ENCODE results near the gene C19orf67. TPM values are rescaled to one million over a fixed set of nuclear protein-coding genes. Genes with fewer than 3 reads are reported as not detected.

Gene C19orf67
- total and polyA plus RNA-seq, 8 donors = 0.16 to 0.21 (median 0.19) TPM; not detected in 5

DNA sequence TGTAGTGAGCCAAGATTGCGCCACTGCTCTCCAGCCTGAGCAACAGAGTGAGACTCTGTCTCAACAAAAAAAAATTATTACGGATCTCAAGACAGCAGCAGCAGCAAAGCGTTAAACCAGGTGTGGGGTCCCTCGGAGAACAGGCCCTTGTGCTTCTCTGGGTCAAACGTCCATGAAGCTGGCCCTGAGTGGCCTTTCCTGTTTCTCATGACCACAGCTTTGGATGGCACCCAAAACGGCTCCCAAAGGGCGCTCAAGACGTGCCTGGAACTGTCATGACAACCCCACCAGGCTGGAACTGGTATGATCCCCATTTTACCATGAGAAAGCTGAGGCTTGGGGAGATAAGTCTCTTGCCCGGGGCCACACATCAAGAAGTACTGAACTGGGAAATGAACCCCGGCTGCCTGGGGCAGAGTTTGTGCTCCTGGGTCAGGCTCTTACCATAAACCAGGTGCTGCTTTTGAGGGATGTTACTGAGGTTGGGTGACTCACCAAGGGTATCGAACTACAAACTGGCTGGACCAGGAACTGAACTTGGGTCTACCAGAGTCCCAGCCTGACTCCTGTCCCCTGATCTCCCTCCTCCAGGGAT, 16.6 kb upstream of the C19orf67 start:
- H3K4me1 ChIP-seq = no peaks in the 10 kb centered on the region
- DNase-seq (no peak), ATAC-seq (no peak)
- H3K9me3 ChIP-seq = no peaks in the 10 kb centered on the region
- TF ChIP-seq, protein P1, sequence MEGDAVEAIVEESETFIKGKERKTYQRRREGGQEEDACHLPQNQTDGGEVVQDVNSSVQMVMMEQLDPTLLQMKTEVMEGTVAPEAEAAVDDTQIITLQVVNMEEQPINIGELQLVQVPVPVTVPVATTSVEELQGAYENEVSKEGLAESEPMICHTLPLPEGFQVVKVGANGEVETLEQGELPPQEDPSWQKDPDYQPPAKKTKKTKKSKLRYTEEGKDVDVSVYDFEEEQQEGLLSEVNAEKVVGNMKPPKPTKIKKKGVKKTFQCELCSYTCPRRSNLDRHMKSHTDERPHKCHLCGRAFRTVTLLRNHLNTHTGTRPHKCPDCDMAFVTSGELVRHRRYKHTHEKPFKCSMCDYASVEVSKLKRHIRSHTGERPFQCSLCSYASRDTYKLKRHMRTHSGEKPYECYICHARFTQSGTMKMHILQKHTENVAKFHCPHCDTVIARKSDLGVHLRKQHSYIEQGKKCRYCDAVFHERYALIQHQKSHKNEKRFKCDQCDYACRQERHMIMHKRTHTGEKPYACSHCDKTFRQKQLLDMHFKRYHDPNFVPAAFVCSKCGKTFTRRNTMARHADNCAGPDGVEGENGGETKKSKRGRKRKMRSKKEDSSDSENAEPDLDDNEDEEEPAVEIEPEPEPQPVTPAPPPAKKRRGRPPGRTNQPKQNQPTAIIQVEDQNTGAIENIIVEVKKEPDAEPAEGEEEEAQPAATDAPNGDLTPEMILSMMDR (IDR thresholded peaks at IDR 0.05) = no peak
- H3K27ac ChIP-seq = no peak overlapping the region
- peaks cover 0 to 100% of the 10 kb centered on the region in 2 donors for H3K36me3 ChIP-seq
- H3K27me3 ChIP-seq = no peaks in the 10 kb centered on the region
- intact Hi-C loops (cut with DNase I) = no loop called here
- no peak overlapping the region for H3K4me3 ChIP-seq

DNA sequence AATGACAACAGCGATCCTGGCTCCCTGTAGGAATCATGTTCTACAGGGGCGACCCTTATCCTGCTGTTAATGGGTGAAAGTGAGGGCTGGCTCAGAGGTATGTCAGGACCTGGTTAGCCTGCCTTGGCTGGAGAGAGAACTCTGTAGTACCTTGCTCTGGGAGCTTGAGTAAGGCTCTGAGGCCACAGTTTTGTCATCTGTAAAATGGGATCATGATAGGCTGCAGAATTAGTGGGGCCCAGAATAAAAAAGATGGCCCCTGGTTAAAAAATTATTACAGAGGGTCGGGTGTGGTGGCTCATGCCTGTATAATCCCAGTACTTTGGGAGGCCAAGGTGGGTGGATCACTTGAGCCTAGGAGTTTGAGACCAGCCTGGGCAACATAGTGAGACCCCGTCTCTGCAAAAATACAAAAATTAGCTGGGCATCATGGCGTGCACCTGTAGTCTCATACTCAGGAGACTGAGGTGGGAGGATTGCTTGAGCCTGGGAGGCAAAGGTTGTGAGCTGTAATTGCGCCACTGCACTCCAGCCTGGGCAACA, 15.5 kb upstream of the C19orf67 start:
- Histone ChIP-seq H3K27me3 (no peaks in the 10 kb centered on the region), H3K27ac (no peak overlapping the region), H3K9me3 (no peaks in the 10 kb centered on the region), H3K4me3 (no peak overlapping the region), H3K36me3 (peaks cover 0 to 100% of the 10 kb centered on the region in 2 donors), H3K4me1 (no peaks in the 10 kb centered on the region)
- ATAC-seq (no peak), DNase-seq (no peak)
- TF ChIP-seq, protein P1 (IDR thresholded peaks at IDR 0.05) = no peak
- intact Hi-C loops (cut with DNase I) = no loop called here

DNA sequence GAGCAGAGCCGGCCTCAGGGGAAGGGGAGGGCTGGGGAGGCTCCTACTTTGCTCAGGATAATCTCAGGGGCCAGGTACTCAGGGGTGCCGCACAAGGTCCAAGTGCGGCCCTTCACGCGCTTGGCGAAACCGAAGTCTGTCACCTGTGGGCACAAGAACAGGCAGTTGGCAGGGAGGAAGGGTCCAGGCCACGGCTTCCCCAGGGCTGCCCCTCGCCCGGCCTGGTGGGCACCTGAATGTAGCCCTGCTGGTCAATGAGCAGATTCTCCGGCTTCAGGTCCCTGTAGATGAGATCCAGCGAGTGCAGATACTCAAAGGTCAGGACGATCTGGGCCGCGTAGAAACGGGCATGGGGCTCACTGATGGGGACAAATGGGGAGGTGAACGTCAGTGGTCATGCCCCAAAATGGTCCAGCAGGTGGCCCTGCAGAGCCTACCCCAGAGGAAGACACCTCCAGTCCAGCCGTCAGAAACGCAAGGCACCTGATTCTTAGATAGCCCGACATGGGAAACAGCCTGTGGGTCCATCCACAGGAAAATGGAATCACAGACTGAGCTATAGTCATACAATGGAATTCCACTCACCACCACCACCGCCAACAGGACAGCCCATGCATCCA, 12.1 kb upstream of the C19orf67 start:
- DNase-seq (no peak), ATAC-seq (no peak)
- H3K4me3 ChIP-seq = no peak overlapping the region
- H3K4me1 ChIP-seq = no peaks in the 10 kb centered on the region
- no peaks in the 10 kb centered on the region for H3K27me3 ChIP-seq
- TF ChIP-seq, protein P1 (IDR thresholded peaks at IDR 0.05) = no peak
- peaks cover 0 to 76% of the 10 kb centered on the region in 2 donors for H3K36me3 ChIP-seq
- intact Hi-C loops (cut with DNase I) = no loop called here
- no peak overlapping the region for H3K27ac ChIP-seq
- peaks cover 0 to 11% of the 10 kb centered on the region in 2 donors for H3K9me3 ChIP-seq

DNA sequence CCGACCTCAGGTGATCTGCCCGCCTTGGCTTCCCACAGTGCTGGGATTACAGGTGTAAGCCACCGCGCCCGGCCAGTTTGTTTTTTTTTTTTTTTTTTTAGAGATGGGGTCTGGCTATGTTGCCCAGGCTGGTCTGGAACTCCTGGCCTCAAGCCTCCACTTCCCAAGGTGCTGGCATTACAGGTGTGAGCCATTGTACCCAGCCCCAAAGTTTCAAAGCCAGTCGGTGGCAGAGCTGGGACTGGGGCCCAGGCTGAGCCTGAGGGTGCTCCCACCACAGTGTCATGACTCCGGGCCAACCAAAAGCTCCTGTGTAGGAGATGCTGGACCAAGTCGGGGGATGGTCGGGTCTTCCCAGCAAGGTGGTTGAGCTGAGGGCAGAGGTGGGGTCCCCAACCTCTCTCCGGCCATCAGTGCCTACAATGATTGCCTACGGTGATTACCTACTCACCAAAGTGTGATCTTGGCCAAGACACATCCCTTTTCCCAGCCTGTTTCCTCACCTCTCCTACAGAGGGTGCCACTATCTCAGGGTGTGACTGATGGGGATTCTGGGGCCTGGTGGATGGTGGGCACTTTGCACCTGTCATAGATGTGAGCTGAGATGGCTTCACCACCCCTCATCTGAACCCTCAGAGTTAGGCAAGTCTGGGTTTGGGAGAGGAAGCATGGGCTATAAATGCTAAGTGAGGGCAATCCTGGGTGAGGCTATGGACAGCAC, 10.8 kb upstream of the C19orf67 start:
- DNase-seq = no peak
- H3K36me3 ChIP-seq = peaks cover 0 to 64% of the 10 kb centered on the region in 2 donors
- H3K27me3 ChIP-seq = no peaks in the 10 kb centered on the region
- H3K9me3 ChIP-seq = peaks cover 0 to 11% of the 10 kb centered on the region in 2 donors
- no peak overlapping the region for H3K27ac ChIP-seq
- H3K4me1 ChIP-seq = peaks cover 3 to 10% of the 10 kb centered on the region in 2 donors
- ATAC-seq = no peak
- intact Hi-C loops (cut with DNase I) = no loop called here
- TF ChIP-seq, protein P1 (IDR thresholded peaks at IDR 0.05) = no peak
- no peak overlapping the region for H3K4me3 ChIP-seq

DNA sequence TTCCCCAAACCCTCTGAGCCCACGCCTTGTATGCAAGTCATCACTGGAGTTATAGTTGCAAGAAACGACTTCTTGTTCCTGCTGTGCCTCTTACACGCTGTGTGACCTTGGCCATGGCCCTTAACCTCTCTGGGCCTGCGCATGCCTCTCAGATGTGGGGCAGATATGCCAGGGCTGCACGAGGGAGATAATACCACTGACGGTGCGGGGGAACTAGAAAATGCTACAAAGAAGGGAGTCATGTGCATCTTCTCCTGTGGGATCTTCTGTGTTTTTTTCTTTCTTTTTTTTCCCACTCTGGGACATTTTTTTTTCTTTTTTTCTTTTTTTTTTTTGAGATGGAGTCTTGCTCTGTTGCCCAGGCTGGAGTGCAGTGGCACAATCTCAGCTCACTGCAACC, 9.3 kb upstream of the C19orf67 start:
- ATAC-seq = no peak
- peaks cover 3 to 14% of the 10 kb centered on the region in 2 donors for H3K4me1 ChIP-seq
- DNase-seq = no peak
- peaks cover 0 to 48% of the 10 kb centered on the region in 2 donors for H3K36me3 ChIP-seq
- no peak overlapping the region for H3K4me3 ChIP-seq
- H3K27me3 ChIP-seq = no peaks in the 10 kb centered on the region
- TF ChIP-seq, protein P1 (IDR thresholded peaks at IDR 0.05) = no peak
- H3K9me3 ChIP-seq = peaks cover 0 to 11% of the 10 kb centered on the region in 2 donors
- H3K27ac ChIP-seq = no peak overlapping the region
- intact Hi-C loops (cut with DNase I) = no loop called here
